Mammary epithelial cell (primary cell): ENCODE results near the gene UBAP2.

Source experiments
- EZH2 ChIP-seq: IDR thresholded peaks from 2 replicates; pipeline ENCODE4 v1.6.1; 2012; ENCODE audit warnings: low read length, inconsistent platforms, borderline replicate concordance
- TF ChIP-seq, protein P1 (sequence below), 2 donors: IDR thresholded peaks in 1 of 2; conservative IDR thresholded peaks in 1 of 2; 2 replicates each; pipeline ENCODE4 v1.5.1; 2011 to 2012; ENCODE audit warnings: inconsistent platforms in 2 of 2, low read length in 2 of 2, mild to moderate bottlenecking in 2 of 2, control low read depth in 1 of 2, low read depth in 1 of 2; ENCODE audit not compliant: insufficient read depth in 1 of 2; ENCODE audit errors: extremely low read depth in 1 of 2

DNA sequence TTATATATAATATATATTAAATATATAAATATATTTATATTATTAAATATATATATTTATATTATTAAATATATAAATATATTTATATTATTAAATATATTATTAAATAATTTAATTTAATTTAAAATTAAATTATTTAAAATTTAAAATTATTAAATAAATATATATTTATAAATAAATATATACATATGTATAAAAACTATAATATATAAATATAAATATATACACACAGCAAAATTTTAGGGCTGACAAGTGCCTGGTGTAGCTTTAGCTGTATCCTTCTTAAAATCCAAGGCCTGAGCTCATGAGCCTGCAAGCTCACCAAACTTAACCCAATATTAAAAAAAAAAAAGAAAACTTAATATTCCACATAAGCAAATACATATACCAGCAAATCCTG lies 53.2 kb downstream of the UBAP2 start:
- TF ChIP-seq, protein P1, sequence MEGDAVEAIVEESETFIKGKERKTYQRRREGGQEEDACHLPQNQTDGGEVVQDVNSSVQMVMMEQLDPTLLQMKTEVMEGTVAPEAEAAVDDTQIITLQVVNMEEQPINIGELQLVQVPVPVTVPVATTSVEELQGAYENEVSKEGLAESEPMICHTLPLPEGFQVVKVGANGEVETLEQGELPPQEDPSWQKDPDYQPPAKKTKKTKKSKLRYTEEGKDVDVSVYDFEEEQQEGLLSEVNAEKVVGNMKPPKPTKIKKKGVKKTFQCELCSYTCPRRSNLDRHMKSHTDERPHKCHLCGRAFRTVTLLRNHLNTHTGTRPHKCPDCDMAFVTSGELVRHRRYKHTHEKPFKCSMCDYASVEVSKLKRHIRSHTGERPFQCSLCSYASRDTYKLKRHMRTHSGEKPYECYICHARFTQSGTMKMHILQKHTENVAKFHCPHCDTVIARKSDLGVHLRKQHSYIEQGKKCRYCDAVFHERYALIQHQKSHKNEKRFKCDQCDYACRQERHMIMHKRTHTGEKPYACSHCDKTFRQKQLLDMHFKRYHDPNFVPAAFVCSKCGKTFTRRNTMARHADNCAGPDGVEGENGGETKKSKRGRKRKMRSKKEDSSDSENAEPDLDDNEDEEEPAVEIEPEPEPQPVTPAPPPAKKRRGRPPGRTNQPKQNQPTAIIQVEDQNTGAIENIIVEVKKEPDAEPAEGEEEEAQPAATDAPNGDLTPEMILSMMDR (conservative IDR thresholded peaks at IDR 0.05 in 1 of 2, IDR thresholded peaks at IDR 0.05 in 1 of 2; ENCODE audit: extremely low read depth in 1 of 2, insufficient read depth in 1 of 2, low read depth in 1 of 2, low read length in 2 of 2): no peak
- no peak for TF ChIP-seq EZH2
